GM12864 (cell line): ENCODE measurements around the gene ZNF679.
"Not testable (repeated sequence)": the region's sequence is repeated elsewhere in the genome, so short reads cannot be mapped to it uniquely, and the experiment has no call there.

Experiments used
- DNase-seq: peaks from one replicate; pipeline ENCODE4 v3.0.0-alpha.2; 2011; ENCODE audit warnings: low read depth
- H3K4me3 ChIP-seq: 2 replicates; pipeline ENCODE4 v1.5.1; 2011; ENCODE audit warnings: mild to moderate bottlenecking, low read depth, low read length, control low read depth
- TF ChIP-seq, protein P1 (sequence below): IDR thresholded peaks from 2 replicates; pipeline ENCODE4 v1.5.1; 2011; ENCODE audit warnings: low read depth, mild to moderate bottlenecking, moderate library complexity, low read length, control low read depth, inconsistent platforms; ENCODE audit errors: missing control alignments

Gene ZNF679

DNA sequence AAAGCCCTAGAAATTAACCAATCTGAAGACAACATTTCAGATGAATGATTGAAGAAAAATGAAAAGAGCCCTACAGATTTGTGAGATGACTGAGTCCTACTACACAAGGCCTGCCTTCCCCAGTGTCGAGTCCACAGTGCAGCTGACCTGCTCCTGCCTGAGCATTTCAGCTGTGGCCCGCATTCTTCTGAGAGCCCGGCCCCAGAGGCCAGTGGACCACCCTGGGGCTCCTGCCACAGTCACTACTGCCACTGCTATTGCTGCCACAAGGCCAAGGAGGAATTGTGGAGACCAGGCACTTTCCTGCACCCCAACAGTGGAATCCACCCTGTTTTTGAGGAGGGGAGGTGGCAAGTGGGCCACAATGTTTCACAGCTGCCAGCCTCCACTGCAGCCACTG lies 40.9 kb upstream of the ZNF679 start:
- no peak for DNase-seq
- TF ChIP-seq, protein P1, sequence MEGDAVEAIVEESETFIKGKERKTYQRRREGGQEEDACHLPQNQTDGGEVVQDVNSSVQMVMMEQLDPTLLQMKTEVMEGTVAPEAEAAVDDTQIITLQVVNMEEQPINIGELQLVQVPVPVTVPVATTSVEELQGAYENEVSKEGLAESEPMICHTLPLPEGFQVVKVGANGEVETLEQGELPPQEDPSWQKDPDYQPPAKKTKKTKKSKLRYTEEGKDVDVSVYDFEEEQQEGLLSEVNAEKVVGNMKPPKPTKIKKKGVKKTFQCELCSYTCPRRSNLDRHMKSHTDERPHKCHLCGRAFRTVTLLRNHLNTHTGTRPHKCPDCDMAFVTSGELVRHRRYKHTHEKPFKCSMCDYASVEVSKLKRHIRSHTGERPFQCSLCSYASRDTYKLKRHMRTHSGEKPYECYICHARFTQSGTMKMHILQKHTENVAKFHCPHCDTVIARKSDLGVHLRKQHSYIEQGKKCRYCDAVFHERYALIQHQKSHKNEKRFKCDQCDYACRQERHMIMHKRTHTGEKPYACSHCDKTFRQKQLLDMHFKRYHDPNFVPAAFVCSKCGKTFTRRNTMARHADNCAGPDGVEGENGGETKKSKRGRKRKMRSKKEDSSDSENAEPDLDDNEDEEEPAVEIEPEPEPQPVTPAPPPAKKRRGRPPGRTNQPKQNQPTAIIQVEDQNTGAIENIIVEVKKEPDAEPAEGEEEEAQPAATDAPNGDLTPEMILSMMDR, result no peak
- H3K4me3 ChIP-seq, result no peak overlapping the region

DNA sequence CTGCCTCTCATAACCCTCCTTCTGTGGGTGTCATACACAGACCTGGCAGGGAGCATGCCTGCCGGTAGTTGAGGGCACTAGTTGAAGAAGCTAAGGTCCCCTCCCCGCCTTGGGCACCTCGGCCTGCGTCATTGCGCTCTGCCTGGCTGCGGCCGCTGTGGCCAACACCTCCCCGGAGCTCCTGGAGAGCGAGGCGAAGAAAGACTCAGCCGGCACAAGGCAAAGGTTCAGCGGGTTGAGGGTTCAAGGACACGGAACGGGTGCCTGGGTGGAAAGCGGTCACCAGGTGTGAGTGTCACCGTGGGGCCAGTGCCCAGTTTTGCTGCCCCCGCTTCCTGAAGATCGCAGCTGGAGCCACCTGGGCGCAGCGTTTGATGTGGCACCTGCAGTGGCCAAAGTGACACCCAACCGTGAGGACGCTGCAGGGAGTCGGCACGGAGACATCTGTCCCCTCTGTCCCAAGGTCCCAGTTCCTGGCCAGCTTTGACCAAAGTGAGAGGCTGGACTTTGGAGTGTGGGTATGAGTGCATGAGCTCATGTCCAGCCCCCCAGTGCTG lies 36.0 kb upstream of the ZNF679 start:
- no peak overlapping the region for H3K4me3 ChIP-seq
- DNase-seq, result no peak
- TF ChIP-seq, protein P1, result no peak

DNA sequence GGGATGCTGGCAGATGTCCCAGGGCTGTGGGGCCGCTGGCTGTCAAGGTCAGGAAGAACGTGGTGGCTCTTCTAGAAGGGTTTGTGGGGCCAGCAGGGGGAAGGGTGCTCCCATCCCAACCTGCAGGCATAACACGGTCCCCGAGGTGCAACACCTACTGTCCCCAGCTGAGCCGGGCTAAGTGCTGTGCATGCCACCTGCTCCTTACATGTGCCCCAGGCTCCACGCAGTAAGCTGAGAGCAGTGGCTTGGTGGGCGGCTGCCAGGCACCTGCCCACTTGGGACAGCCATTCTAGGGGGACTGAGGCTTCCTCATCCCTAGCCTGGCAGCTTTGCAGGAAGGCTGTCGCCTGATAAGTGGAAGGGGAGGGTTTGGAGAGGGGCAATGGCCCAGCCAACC lies 35.5 kb upstream of the ZNF679 start:
- TF ChIP-seq, protein P1, result no peak
- no peak overlapping the region for H3K4me3 ChIP-seq
- DNase-seq, result no peak

DNA sequence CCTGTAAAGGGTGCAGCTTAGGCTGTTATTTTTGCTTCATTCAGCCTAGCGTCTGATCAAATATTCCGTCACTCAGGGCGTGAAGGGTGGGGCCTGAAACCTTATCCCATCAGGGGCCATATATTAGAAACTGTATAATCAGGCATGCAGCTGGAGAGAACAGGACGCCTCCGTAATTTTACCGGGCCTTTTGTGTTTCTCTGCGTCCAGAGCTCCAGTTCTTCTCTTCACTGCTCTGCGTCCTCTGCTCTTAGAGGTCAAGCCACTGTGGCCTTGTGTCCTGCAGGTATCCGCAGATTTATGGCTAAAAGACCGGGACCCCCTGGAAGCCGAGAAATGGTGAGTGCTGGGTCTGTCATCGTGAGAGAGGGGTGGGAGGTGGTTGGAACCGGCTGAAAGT lies 21.4 kb upstream of the ZNF679 start, which contains the start of gene ZNF735:
Gene ZNF735, plus strand, starts transcription at position 301 of the 400 bp plus-strand sequence. Its CDS starts 0 bp downstream, at position 301.
- TF ChIP-seq, protein P1, result no peak
- DNase-seq, result no peak
- H3K4me3 ChIP-seq, result no peak within 1 kb of the TSS

DNA sequence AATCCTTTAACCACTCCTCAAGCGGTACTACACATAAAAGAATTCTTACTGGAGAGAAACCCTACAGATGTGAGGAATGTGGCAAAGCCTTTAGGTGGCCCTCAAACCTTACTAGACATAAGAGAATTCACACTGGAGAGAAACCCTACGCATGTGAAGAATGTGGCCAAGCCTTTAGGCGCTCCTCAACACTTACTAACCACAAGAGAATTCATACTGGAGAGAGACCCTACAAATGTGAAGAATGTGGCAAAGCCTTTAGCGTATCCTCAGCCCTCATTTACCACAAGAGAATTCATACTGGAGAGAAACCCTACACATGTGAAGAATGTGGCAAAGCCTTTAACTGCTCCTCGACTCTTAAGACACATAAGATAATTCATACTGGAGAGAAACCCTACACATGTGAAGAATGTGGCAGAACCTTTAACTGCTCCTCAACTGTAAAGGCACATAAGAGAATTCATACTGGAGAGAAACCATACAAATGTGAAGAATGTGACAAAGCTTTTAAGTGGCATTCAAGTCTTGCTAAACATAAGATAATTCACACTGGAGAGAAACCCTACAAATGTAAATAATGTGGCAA lies 8.5 kb upstream of the ZNF679 start:
- not testable (repeated sequence) for H3K4me3 ChIP-seq, DNase-seq

DNA sequence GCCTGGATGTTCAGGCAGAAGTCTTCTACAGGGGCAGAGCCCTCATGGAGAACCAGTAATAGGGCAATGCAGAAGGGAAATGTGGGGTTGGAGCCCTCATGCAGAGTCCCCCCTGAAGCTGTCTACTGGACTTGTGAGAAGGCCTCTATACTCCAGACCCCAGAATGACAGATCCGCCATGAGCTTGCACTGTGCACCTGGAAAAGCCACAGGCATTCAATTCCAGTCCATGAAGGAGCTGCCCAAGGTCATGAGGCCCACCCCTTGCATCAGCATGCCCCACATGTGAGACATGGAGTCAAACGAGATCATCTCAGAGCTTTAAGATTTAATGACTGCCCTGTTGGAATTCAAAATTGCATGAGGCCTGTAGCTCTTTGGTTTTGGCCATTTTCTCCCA lies 4.9 kb upstream of the ZNF679 start:
- no peak for DNase-seq
- TF ChIP-seq, protein P1, result no peak
- H3K4me3 ChIP-seq, result no peak overlapping the region

DNA sequence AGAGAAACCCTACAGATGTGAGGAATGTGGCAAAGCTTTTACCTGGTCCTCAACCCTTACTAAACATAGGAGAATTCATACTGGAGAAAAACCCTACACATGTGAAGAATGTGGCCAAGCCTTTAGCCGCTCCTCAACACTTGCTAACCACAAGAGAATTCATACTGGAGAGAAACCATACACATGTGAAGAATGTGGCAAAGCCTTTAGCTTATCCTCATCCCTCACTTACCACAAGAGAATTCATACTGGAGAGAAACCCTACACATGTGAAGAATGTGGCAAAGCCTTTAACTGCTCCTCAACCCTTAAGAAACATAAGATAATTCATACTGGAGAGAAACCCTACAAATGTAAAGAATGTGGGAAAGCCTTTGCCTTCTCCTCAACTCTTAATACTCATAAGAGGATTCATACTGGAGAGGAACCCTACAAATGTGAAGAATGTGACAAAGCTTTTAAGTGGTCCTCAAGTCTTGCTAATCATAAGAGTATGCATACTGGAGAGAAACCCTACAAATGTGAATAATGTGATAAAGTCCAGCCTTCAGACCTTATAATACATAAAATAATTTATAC lies 38.2 kb downstream of the ZNF679 start:
- DNase-seq, result no peak
- no peak overlapping the region for H3K4me3 ChIP-seq
- TF ChIP-seq, protein P1, result no peak
